Measurements from ENCODE around the gene DARS1. TPM values are rescaled to one million over a fixed set of nuclear protein-coding genes. Genes with fewer than 3 reads are reported as not detected.

Gene DARS1
- total RNA-seq, 6 experiments from 2014 or later: 65.6 to 74.3 (median 71.3) TPM

GRCh38 chr2:136016427-136016826 lies 31.0 kb upstream of the DARS1 start:
- Mint-ChIP-seq H3K4me1 (ENCODE audit: low read depth) (no peaks in the 10 kb centered on the region), H3K4me3 (no peak overlapping the region), H3K27me3 (ENCODE audit: insufficient read depth) (peaks cover 14% of the 10 kb centered on the region), H3K36me3 (ENCODE audit: low read depth) (no peaks in the 10 kb centered on the region), H3K27ac (no peak overlapping the region), H3K9me3 (no peaks in the 10 kb centered on the region)
- no peak for DNase-seq
- TF ChIP-seq, protein P1, sequence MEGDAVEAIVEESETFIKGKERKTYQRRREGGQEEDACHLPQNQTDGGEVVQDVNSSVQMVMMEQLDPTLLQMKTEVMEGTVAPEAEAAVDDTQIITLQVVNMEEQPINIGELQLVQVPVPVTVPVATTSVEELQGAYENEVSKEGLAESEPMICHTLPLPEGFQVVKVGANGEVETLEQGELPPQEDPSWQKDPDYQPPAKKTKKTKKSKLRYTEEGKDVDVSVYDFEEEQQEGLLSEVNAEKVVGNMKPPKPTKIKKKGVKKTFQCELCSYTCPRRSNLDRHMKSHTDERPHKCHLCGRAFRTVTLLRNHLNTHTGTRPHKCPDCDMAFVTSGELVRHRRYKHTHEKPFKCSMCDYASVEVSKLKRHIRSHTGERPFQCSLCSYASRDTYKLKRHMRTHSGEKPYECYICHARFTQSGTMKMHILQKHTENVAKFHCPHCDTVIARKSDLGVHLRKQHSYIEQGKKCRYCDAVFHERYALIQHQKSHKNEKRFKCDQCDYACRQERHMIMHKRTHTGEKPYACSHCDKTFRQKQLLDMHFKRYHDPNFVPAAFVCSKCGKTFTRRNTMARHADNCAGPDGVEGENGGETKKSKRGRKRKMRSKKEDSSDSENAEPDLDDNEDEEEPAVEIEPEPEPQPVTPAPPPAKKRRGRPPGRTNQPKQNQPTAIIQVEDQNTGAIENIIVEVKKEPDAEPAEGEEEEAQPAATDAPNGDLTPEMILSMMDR (IDR thresholded peaks at IDR 0.05): no peak

- no peak overlapping the region for H3K27ac Mint-ChIP-seq
- H3K4me1 Mint-ChIP-seq (ENCODE audit: low read depth): no peaks in the 10 kb centered on the region; the same call in 1 of the 2 replicates
- no peaks in the 10 kb centered on the region for H3K36me3 Mint-ChIP-seq (ENCODE audit: low read depth)
- H3K4me3 Mint-ChIP-seq: no peak overlapping the region
- peaks cover 16% of the 10 kb centered on the region for H3K27me3 Mint-ChIP-seq (ENCODE audit: insufficient read depth)
- TF ChIP-seq, protein P1 (IDR thresholded peaks at IDR 0.05): no peak
- no peaks in the 10 kb centered on the region for H3K9me3 Mint-ChIP-seq
- DNase-seq: no peak
These were observed 30.3 kb upstream of the DARS1 start for GRCh38 chr2:136015699-136016098.

DNA sequence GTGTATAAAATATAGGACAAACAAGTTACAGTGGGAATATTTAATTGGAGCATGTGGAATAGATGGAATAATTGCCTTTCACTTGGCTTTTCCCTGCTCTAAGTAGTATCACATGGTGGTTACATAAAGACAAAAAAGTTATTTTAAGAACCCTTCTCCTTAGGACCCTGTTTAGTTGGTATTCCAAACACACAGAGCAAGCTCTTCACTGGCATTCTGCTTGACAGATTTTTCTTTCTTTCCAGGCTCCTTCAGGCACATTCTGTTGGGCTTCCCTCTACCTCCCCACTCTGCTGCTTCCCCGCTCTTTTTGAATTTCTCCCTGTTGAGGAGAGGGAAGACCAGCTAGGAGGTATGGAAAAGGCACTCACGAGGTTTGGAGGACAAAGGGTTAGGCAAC lies 29.0 kb upstream of the DARS1 start:
- Mint-ChIP-seq H3K36me3 (ENCODE audit: low read depth) (no peaks in the 10 kb centered on the region), H3K27me3 (ENCODE audit: insufficient read depth) (peaks cover 16% of the 10 kb centered on the region), H3K9me3 (no peaks in the 10 kb centered on the region), H3K4me1 (ENCODE audit: low read depth) (peaks cover 10% of the 10 kb centered on the region), H3K4me3 (no peak overlapping the region), H3K27ac (no peak overlapping the region)
- TF ChIP-seq, protein P1 (IDR thresholded peaks at IDR 0.05): no peak
- no peak for DNase-seq

DNA sequence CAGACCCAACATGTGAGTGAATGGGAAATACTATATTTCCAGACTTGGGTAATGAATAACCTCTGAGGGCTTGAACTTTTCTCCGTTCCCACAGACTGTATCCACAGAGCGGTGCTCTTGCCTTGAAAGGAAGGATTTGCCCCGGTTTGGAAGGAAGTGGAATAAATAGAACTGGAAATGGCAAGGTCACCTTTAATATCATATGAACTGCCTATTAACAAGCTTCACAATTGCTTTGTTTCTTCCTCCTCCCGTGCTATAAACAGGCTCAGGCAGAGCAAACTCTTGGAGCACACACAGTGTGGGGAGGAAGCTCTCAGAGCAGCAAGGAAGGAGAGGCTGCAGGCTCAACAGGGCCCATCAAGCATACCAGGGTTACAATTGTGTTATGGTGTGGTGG lies 28.5 kb upstream of the DARS1 start:
- Mint-ChIP-seq H3K9me3 (no peaks in the 10 kb centered on the region), H3K27me3 (ENCODE audit: insufficient read depth) (peaks cover 16% of the 10 kb centered on the region), H3K4me1 (ENCODE audit: low read depth) (peaks cover 10% of the 10 kb centered on the region), H3K4me3 (no peak overlapping the region), H3K36me3 (ENCODE audit: low read depth) (no peaks in the 10 kb centered on the region), H3K27ac (no peak overlapping the region)
- DNase-seq: no peak
- TF ChIP-seq, protein P1 (IDR thresholded peaks at IDR 0.05): no peak

DNA sequence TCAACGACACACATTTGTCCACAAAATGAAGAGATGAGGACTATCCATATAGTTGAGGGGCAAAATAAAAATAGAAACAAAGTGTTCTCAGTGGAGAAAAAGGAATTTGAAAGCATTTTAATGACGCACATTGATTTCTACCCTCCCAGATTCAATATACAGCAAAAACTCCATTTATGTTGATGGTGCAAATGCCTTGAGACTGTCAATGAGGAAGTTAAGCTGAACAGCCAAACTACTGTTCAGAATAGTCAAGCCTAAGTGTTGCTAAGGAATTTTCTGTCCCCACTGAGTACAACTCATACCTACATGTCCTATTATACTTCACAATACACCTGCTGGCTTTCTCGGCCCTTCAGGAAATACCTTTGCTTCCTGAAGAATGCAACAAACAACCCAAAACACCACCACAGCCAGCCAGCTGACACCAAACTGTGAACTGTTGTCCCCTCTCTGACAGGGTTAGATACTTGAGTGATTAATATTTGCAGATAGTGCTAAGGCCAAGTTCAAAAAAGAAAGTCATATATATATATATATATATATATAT lies 27.8 kb upstream of the DARS1 start:
- H3K4me1 Mint-ChIP-seq (ENCODE audit: low read depth): peaks cover 13% of the 10 kb centered on the region
- H3K36me3 Mint-ChIP-seq (ENCODE audit: low read depth): no peaks in the 10 kb centered on the region
- H3K27me3 Mint-ChIP-seq (ENCODE audit: insufficient read depth): peaks cover 16% of the 10 kb centered on the region
- DNase-seq: no peak
- H3K27ac Mint-ChIP-seq: no peak overlapping the region
- TF ChIP-seq, protein P1 (IDR thresholded peaks at IDR 0.05): no peak
- H3K4me3 Mint-ChIP-seq: no peak overlapping the region
- H3K9me3 Mint-ChIP-seq: no peaks in the 10 kb centered on the region

DNA sequence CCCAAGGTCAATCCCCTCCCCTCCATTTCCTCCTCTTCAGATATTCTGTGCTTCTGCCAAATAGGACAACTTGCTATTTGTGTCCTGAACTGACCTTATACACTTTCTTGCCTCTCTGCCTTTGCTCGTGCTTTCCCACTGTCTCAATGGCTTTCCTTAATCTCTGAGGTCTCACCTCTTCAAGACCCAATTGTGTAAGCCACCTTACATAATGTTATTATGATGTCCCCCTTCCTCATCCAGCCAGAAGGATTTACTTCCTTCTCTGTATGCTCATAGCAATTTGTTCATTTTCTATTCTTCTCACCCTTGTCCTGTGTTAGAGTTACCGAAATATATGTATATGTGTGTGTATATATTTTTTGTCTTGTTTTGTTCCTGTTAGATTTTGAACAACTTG lies 26.9 kb upstream of the DARS1 start:
- H3K4me1 Mint-ChIP-seq (ENCODE audit: low read depth): peaks cover 16% of the 10 kb centered on the region
- H3K36me3 Mint-ChIP-seq (ENCODE audit: low read depth): no peaks in the 10 kb centered on the region
- no peak for DNase-seq
- no peak overlapping the region for H3K27ac Mint-ChIP-seq
- H3K4me3 Mint-ChIP-seq: no peak overlapping the region
- H3K27me3 Mint-ChIP-seq (ENCODE audit: insufficient read depth): peaks cover 16% of the 10 kb centered on the region
- TF ChIP-seq, protein P1 (IDR thresholded peaks at IDR 0.05): no peak
- H3K9me3 Mint-ChIP-seq: no peaks in the 10 kb centered on the region
